ENCODE measurements around the gene TCP11L2. TPM values are rescaled to one million over a fixed set of nuclear protein-coding genes. Genes with fewer than 3 reads are reported as not detected.
A peak's percentile ranks its signal among the peaks of the same experiment; 100 is the strongest.

The TCP11L2 gene
- polyA plus RNA-seq, 3 donors = 23.5 to 37.3 (median 35.8) TPM

- Histone ChIP-seq H3K79me2 (ENCODE audit: insufficient read depth, low read length) (no peaks in the 10 kb centered on the region), H3K4me3 (replicated peaks in 1 of 3; ENCODE audit: low read depth in 2 of 3, low read length in 3 of 3) (no peak overlapping the region), H3K27me3 (ENCODE audit: control insufficient read depth in 2 of 2, insufficient read depth in 2 of 2, low read length in 2 of 2) (peaks cover 2 to 6% of the 10 kb centered on the region in 2 donors), H3K27ac (ENCODE audit: low read depth in 1 of 2, low read length in 2 of 2) (no peak overlapping the region), H3K36me3 (replicated peaks in 1 of 2; ENCODE audit: control insufficient read depth in 1 of 2, insufficient read depth in 2 of 2, low read length in 2 of 2) (peaks cover 6 to 68% of the 10 kb centered on the region in 2 donors), H3K9ac (ENCODE audit: insufficient read depth, low read length, poor library complexity, severe bottlenecking) (no peak overlapping the region), H4K20me1 (ENCODE audit: insufficient read depth, low read length) (no peaks in the 10 kb centered on the region), H3K9me3 (replicated peaks in 1 of 2; ENCODE audit: control insufficient read depth in 1 of 2, insufficient read depth in 1 of 2, low read length in 2 of 2) (no peaks in the 10 kb centered on the region), H3K4me2 (replicated peaks; ENCODE audit: extremely low read depth, low read length, poor library complexity, severe bottlenecking) (no peak overlapping the region), H2AFZ (ENCODE audit: insufficient read depth, low read depth, low read length, poor library complexity, severe bottlenecking) (no peak overlapping the region), H3K4me1 (ENCODE audit: control insufficient read depth in 1 of 2, insufficient read depth in 2 of 2, low read length in 2 of 2) (no peaks in the 10 kb centered on the region)
- TF ChIP-seq CTCF (IDR thresholded peaks at IDR 0.05) = no peak
- no peak for DNase-seq
- Mint-ChIP-seq H3K4me3 (peak overlapping the region in 1 of 2 donors; percentile 21), H3K27ac (no peak overlapping the region), H3K36me3 (peaks cover 76 to 83% of the 10 kb centered on the region in 2 donors), H3K9me3 (peaks cover 0 to 6% (median 1%) of the 10 kb centered on the region in 7 donors), H3K27me3 (ENCODE audit: low read depth in 3 of 3) (peaks cover 4 to 13% (median 5%) of the 10 kb centered on the region in 3 donors), H3K4me1 (no peaks in the 10 kb centered on the region)
- 100% methylated on average over 2 of the region's 5 CpGs for WGBS (ENCODE audit: insufficient coverage)
- intact Hi-C loops (cut with micrococcal nuclease) = loop anchor here (2.0 to 10.0 kb wide), 3 partner anchors 532 to 718 kb away; no protein-coding TSS in a partner anchor
Observed at GRCh38 chr12:106386813-106387535, 84.4 kb downstream of the TCP11L2 start.

GRCh38 chr12:106387848-106388377 lies 85.4 kb downstream of the TCP11L2 start:
- Histone ChIP-seq H3K27me3 (ENCODE audit: control insufficient read depth in 2 of 2, insufficient read depth in 2 of 2, low read length in 2 of 2) (peaks cover 2 to 6% of the 10 kb centered on the region in 2 donors), H3K27ac (ENCODE audit: low read depth in 1 of 2, low read length in 2 of 2) (no peak overlapping the region), H2AFZ (ENCODE audit: insufficient read depth, low read depth, low read length, poor library complexity, severe bottlenecking) (no peak overlapping the region), H3K79me2 (ENCODE audit: insufficient read depth, low read length) (no peaks in the 10 kb centered on the region), H3K4me3 (replicated peaks in 1 of 3; ENCODE audit: low read depth in 2 of 3, low read length in 3 of 3) (no peak overlapping the region), H3K4me1 (ENCODE audit: control insufficient read depth in 1 of 2, insufficient read depth in 2 of 2, low read length in 2 of 2) (no peaks in the 10 kb centered on the region), H4K20me1 (ENCODE audit: insufficient read depth, low read length) (no peaks in the 10 kb centered on the region), H3K36me3 (replicated peaks in 1 of 2; ENCODE audit: control insufficient read depth in 1 of 2, insufficient read depth in 2 of 2, low read length in 2 of 2) (peaks cover 5 to 68% of the 10 kb centered on the region in 2 donors), H3K9me3 (replicated peaks in 1 of 2; ENCODE audit: control insufficient read depth in 1 of 2, insufficient read depth in 1 of 2, low read length in 2 of 2) (no peaks in the 10 kb centered on the region), H3K4me2 (replicated peaks; ENCODE audit: extremely low read depth, low read length, poor library complexity, severe bottlenecking) (no peak overlapping the region), H3K9ac (ENCODE audit: insufficient read depth, low read length, poor library complexity, severe bottlenecking) (no peak overlapping the region)
- no peaks in the 10 kb centered on the region for H3K9me3 Mint-ChIP-seq
- no peak overlapping the region for H3K27ac Mint-ChIP-seq
- no peak for TF ChIP-seq CTCF (IDR thresholded peaks at IDR 0.05)
- WGBS (ENCODE audit: insufficient coverage) = no CpG with 5 or more reads among the region's 1 CpG
- H3K36me3 Mint-ChIP-seq = peaks cover 76 to 81% of the 10 kb centered on the region in 2 donors
- intact Hi-C loops (cut with micrococcal nuclease) = loop anchor here (2.0 to 10.0 kb wide), 3 partner anchors 531 to 717 kb away; no protein-coding TSS in a partner anchor
- DNase-seq = no peak
- H3K4me3 Mint-ChIP-seq = no peak overlapping the region
- H3K27me3 Mint-ChIP-seq (ENCODE audit: low read depth in 3 of 3) = peaks cover 4 to 18% (median 5%) of the 10 kb centered on the region in 3 donors
- H3K4me1 Mint-ChIP-seq = no peaks in the 10 kb centered on the region

Data from CD14-positive monocyte (primary cell).